Small intestine (tissue), 7 donors: ENCODE data around the gene SHROOM1. TPM values are rescaled to one million over a fixed set of nuclear protein-coding genes. Genes with fewer than 3 reads are reported as not detected.
"Not testable (repeated sequence)": the region's sequence is repeated elsewhere in the genome, so short reads cannot be mapped to it uniquely, and the experiment has no call there.

Source experiments
- DNase-seq, 2 donors: peaks; one replicate each; pipeline versions ENCODE4 v3.0.0 to v3.0.0-alpha.2; 2013
- FAIRE-seq: peaks from 2 replicates; lab custom pipeline; 2012; peaks lifted over from hg19 to GRCh38; lab: Jason Lieb, UNC
- H3K27ac ChIP-seq, 3 donors: one replicate each; pipeline ENCODE4 v1.5.1; 2013; ENCODE audit warnings: low read length in 2 of 3, mild to moderate bottlenecking in 2 of 3, control low read depth in 1 of 3, inconsistent platforms in 1 of 3, low read depth in 1 of 3, moderate library complexity in 1 of 3
- H3K27me3 ChIP-seq, 3 donors: one replicate each; pipeline ENCODE4 v1.6.1; 2013; ENCODE audit warnings: low read length in 3 of 3, inconsistent platforms in 1 of 3; ENCODE audit not compliant: control insufficient read depth in 3 of 3, insufficient read depth in 3 of 3
- H3K36me3 ChIP-seq, 3 donors: one replicate each; pipeline ENCODE4 v1.6.1; 2013; ENCODE audit warnings: low read length in 3 of 3, inconsistent platforms in 1 of 3, low read depth in 1 of 3, mild to moderate bottlenecking in 1 of 3, moderate library complexity in 1 of 3; ENCODE audit not compliant: control insufficient read depth in 3 of 3, insufficient read depth in 2 of 3
- H3K4me1 ChIP-seq, 3 donors: one replicate each; pipeline ENCODE4 v1.6.1; 2013; ENCODE audit warnings: low read length in 2 of 3, inconsistent platforms in 1 of 3, low read depth in 1 of 3, mild to moderate bottlenecking in 1 of 3, moderate library complexity in 1 of 3; ENCODE audit not compliant: control insufficient read depth in 3 of 3, insufficient read depth in 2 of 3
- H3K4me3 ChIP-seq, 3 donors: one replicate each; pipeline ENCODE4 v1.5.1; 2013; ENCODE audit warnings: low read length in 3 of 3, control low read depth in 1 of 3, inconsistent platforms in 1 of 3, low read depth in 1 of 3, mild to moderate bottlenecking in 1 of 3, moderate library complexity in 1 of 3
- H3K9me3 ChIP-seq, 2 donors: one replicate each; pipeline ENCODE4 v1.6.1; 2013; ENCODE audit warnings: low read depth in 1 of 2, low read length in 1 of 2; ENCODE audit not compliant: control insufficient read depth in 2 of 2, insufficient read depth in 1 of 2
- WGBS, 3 donors: extraction: QIAGEN DNeasy Blood & Tissue Kit; methylation state at CpG; one replicate each; pipeline ENCODE4 v1.1.7; 2013; 5-methylcytosine and 5-hydroxymethylcytosine counted together
- polyA plus RNA-seq, 4 donors: library from polyadenylated mRNA; stranded (reverse) in 3 of 4; unstranded in 1 of 4; fragments of 200-250 nt in 3 of 4; fragments of 120-200 nt in 1 of 4; gene quantifications; one replicate each; pipeline versions ENCODE4 v1.2.1 to v1.2.3, GENCODE V29; 2013
- donor health status: healthy with polysubstance abuse.
- donor health status: control.
- donor health status: control.
- donor health status: Bipolar disorder and iron deficiency.
- donor health status: healthy.

Gene SHROOM1
- polyA plus RNA-seq, 4 donors, result 9.2 to 72.2 (median 15.0) TPM

DNA sequence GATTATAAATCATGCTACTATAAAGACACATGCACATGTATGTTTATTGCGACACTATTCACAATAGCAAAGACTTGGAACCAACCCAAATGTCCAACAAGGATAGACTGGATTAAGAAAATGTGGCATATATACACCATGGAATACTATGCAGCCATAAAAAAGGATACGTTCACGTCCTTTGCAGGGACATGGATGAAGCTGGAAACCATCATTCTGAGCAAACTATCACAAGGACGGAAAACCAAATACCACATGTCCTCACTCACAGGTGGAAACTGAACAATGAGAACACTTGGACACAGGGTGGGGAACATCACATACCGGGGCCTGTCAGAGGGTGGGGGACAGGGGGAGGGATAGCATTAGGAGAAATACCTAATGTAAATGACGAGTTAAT is 24.6 kb downstream of the SHROOM1 start:
- not testable (repeated sequence) for H3K36me3 ChIP-seq, H3K9me3 ChIP-seq, H3K27me3 ChIP-seq, DNase-seq, FAIRE-seq, H3K4me3 ChIP-seq, H3K27ac ChIP-seq
- WGBS, 3 donors, result 81 to 91% (median 91%) methylated on average over 6 of the region's 6 CpGs
- H3K4me1 ChIP-seq, result peaks cover 0 to 21% (median 0%) of the 10 kb centered on the region in 3 donors

DNA sequence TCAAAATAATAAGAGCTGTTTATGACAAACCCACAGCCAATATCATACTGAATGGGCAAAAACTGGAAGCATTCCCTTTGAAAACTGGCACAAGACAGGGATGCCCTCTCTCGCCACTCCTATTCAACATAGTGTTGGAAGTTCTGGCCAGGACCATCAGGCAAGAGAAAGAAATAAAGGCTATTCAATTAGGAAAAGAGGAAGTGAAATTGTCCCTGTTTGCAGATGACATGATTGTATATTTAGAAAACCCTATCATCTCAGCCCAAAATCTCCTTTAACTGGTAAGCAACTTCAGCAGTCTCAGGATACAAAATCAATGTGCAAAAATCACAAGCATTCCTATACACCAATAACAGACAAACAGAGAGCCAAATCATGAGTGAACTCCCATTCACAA is 26.2 kb downstream of the SHROOM1 start:
- peaks cover 0 to 16% (median 0%) of the 10 kb centered on the region in 3 donors for H3K4me1 ChIP-seq
- not testable (repeated sequence) for H3K27me3 ChIP-seq, H3K9me3 ChIP-seq, H3K4me3 ChIP-seq, FAIRE-seq, H3K27ac ChIP-seq, DNase-seq, H3K36me3 ChIP-seq
- WGBS, 3 donors, result 71 to 88% (median 88%) methylated on average over 1 of the region's 1 CpG

DNA sequence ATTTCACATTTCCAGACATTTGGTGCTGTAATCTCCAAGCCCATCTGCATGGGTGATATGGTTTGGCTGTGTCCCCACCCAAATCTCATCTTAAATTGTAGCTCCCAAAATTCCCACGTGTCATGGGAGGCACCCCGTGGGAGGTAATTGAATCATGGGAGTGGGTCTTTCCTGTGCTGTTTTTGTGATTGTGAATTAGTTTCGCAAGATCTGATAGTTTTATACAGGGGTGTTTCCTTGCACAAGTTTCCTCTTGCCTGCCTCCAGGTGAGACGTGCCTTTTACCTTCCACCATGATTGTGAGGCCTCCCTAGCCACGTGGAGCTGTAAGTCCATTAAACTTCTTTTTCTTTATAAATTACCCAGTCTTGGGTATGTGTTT is 27.8 kb downstream of the SHROOM1 start:
- H3K27me3 ChIP-seq, H3K27ac ChIP-seq, H3K4me1 ChIP-seq, H3K9me3 ChIP-seq, H3K36me3 ChIP-seq, H3K4me3 ChIP-seq, DNase-seq, FAIRE-seq: not testable (repeated sequence)
- 70 to 75% (median 74%) methylated on average over 5 of the region's 5 CpGs for WGBS, 3 donors

DNA sequence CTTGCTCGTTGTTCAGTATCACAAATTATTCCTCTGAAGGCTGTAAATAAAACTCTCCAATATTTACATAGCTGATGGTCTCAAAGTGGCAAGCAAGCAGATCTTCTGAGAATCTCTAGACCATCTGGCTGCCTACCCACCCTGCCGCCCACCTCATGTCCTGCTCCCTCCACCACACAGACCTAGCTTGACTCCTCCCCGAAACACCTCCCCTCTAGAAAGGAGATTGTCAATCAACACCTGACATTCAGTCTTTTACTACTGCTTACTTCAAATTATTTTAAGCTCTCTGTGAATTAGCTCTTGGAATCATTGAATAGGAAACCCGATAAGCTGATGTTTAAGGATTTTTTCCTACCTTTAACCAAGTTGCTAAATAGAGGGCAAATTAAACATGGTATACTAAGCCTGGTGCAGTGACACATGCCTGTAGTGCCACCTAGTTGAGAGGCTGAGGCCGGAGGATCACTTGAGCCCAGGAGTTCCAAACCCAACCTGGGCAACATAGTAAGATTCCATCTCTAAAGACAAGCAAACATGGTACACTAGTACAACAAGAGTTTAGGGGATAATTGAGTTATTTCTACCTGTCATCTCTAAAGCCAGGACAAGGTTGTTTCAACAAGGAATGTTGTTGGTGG is 28.3 kb downstream of the SHROOM1 start:
- Histone ChIP-seq H3K36me3 (no peaks in the 10 kb centered on the region), H3K27ac (no peak overlapping the region), H3K27me3 (no peaks in the 10 kb centered on the region), H3K4me1 (no peaks in the 10 kb centered on the region), H3K9me3 (peaks cover 0 to 7% of the 10 kb centered on the region in 2 donors), H3K4me3 (no peak overlapping the region)
- WGBS, 3 donors, result 73 to 79% (median 77%) methylated on average over 5 of the region's 5 CpGs
- FAIRE-seq, result no peak
- DNase-seq, result no peak

DNA sequence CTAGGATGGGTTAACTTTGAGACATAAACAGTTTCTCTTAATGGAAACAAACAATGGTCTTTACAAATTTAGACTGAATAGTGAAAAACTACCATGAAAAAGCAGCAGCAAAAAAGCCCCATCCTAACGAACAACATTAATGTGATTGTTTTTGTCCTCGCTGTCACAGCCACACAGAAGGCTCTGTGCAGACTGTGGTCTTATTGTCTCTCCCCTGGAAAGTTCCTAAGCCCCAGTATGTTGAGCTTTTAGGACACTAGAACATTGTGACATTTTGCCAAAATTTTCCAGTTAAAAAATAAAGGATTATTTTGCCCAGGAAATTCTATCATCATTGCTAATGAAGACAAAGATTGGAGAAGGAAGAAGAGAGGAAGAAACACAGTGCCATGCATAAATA is 29.9 kb downstream of the SHROOM1 start:
- H3K4me1 ChIP-seq, result no peaks in the 10 kb centered on the region
- no peaks in the 10 kb centered on the region for H3K27me3 ChIP-seq
- H3K27ac ChIP-seq, result no peak overlapping the region
- no peaks in the 10 kb centered on the region for H3K36me3 ChIP-seq
- no peak for DNase-seq
- 75 to 91% (median 86%) methylated on average over 2 of the region's 2 CpGs for WGBS, 3 donors
- H3K4me3 ChIP-seq, result no peak overlapping the region
- peaks cover 0 to 7% of the 10 kb centered on the region in 2 donors for H3K9me3 ChIP-seq
- FAIRE-seq, result no peak

DNA sequence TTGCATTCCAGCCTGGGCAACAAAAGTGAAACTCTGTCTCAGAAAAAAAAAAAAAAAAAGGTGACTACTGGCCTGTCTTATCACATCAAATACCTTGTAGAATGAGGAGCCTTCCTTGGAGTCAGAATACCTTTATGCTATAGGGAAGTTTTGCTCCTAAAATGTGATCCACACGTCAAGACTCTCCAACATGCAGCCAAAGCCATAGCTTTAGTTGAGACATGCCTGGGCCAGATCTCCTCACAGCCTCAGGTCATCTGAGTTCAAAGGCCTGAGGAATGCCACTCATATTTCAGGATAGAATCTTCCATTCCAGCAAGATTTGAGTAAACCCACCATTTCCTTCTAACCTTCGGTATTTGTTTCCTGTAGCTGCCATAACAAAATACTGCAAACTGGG is 31.1 kb downstream of the SHROOM1 start:
- H3K27me3 ChIP-seq, result no peaks in the 10 kb centered on the region
- no peak overlapping the region for H3K27ac ChIP-seq
- H3K36me3 ChIP-seq, result no peaks in the 10 kb centered on the region
- DNase-seq, result no peak
- no peak overlapping the region for H3K4me3 ChIP-seq
- H3K9me3 ChIP-seq, result peaks cover 0 to 7% of the 10 kb centered on the region in 2 donors
- no peak for FAIRE-seq
- 67 to 82% (median 78%) methylated on average over 2 of the region's 2 CpGs for WGBS, 3 donors
- no peaks in the 10 kb centered on the region for H3K4me1 ChIP-seq

DNA sequence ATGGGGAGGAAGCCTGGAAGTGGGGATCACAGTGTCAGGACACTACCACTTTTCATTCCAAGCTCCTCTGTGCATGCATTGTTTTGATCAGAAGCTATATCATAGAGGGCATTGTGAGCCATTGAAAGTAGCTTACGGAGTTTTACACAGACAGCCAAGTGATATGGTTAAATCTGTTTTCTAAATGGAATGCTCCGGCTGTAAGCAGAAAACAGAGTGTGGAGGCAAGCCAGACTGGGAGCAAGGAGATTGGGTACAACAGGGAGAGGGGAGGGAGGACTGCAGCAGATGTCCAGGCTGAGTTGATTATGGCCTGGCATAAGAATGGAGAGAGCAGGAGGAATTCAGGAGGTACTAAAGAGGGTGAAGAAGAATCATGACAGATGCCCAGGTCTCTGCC is 32.8 kb downstream of the SHROOM1 start:
- FAIRE-seq, result no peak
- Histone ChIP-seq H3K4me1 (no peaks in the 10 kb centered on the region), H3K27ac (no peak overlapping the region), H3K27me3 (no peaks in the 10 kb centered on the region), H3K4me3 (no peak overlapping the region), H3K9me3 (peaks cover 0 to 4% of the 10 kb centered on the region in 2 donors), H3K36me3 (no peaks in the 10 kb centered on the region)
- WGBS, 3 donors, result 67 to 91% (median 88%) methylated on average over 2 of the region's 2 CpGs
- DNase-seq, result no peak

DNA sequence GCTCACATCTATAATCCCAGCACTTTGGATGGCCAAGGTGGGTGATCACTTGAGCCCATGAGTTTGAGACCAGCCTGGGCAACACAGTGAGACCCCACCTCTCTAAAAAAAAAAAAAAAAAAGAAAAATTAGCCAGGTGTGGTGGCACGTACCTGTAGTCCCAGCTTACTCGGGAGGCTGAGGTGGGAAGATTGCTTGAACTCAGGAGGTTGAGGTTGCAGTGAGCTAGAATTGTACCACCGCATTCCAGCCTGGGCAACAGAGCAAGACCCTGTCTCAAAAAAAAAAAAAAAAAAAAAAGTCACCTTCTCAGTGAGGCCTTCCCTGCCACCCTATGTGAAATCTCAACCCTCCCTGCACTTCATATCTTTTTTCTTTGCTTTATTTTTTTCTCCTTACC is 39.4 kb downstream of the SHROOM1 start:
- DNase-seq (no peak), FAIRE-seq (no peak)
- no peaks in the 10 kb centered on the region for H3K9me3 ChIP-seq
- H3K27ac ChIP-seq, result no peak overlapping the region
- no peaks in the 10 kb centered on the region for H3K27me3 ChIP-seq
- H3K4me1 ChIP-seq, result no peaks in the 10 kb centered on the region
- no peaks in the 10 kb centered on the region for H3K36me3 ChIP-seq
- WGBS, 3 donors, result 96 to 98% (median 97%) methylated on average over 3 of the region's 3 CpGs
- H3K4me3 ChIP-seq, result no peak overlapping the region
